Left ventricle myocardium inferior (tissue), 1 donor: ENCODE data around the gene PIK3IP1. TPM values are rescaled to one million over a fixed set of nuclear protein-coding genes. Genes with fewer than 3 reads are reported as not detected.

Experiments used
- DNase-seq: peaks from one replicate; pipeline ENCODE4 v3.0.0-alpha.2; 2020
- H3K27ac ChIP-seq: fragments of 200-600 bp; replicated peaks from 2 replicates; pipeline ENCODE4 v1.8.0; 2021
- H3K27me3 ChIP-seq: fragments of 200-600 bp; 2 replicates; pipeline ENCODE4 v1.8.0; 2021; ENCODE audit warnings: low read depth
- H3K36me3 ChIP-seq: fragments of 200-600 bp; 2 replicates; pipeline ENCODE4 v1.8.0; 2021
- H3K4me1 ChIP-seq: fragments of 200-600 bp; 2 replicates; pipeline ENCODE4 v1.8.0; 2021
- H3K4me3 ChIP-seq: fragments of 200-600 bp; 2 replicates; pipeline ENCODE4 v1.8.0; 2021; ENCODE audit warnings: mild to moderate bottlenecking, moderate library complexity
- H3K9me3 ChIP-seq: fragments of 200-600 bp; replicated peaks from 2 replicates; pipeline ENCODE4 v1.8.0; 2021
- CTCF ChIP-seq: fragments of 200-600 bp; IDR thresholded peaks from 2 replicates; pipeline ENCODE4 v1.8.0; 2021; ENCODE audit warnings: antibody characterized with exemption, mild to moderate bottlenecking, borderline replicate concordance
- intact Hi-C: fragments of 100-400 bp; cut with micrococcal nuclease; formaldehyde crosslinking; loops from one replicate; pipeline ENCODE4 v1.11.0; 2022
- total RNA-seq: library from RNA; stranded (reverse); fragmentation: NEBNext Ultra II Directional; extraction: Animal tissue kit (Norgen Biotek cat#: 25700); gene quantifications from one replicate; pipeline ENCODE4 v1.2.1, GENCODE V29; 2021
- donor health status: DM: no; HTN: yes; CAD: no; lungs with severe emphysema.

The PIK3IP1 gene
- total RNA-seq, 1 donor from 2014 or later, result 11.1 TPM

- Histone ChIP-seq H3K27me3 (no peaks in the 10 kb centered on the region), H3K36me3 (peaks cover 77% of the 10 kb centered on the region), H3K9me3 (no peaks in the 10 kb centered on the region), H3K4me1 (peaks cover 11% of the 10 kb centered on the region), H3K4me3 (no peak overlapping the region), H3K27ac (no peak overlapping the region)
- no peak for TF ChIP-seq CTCF
- no peak for DNase-seq
- intact Hi-C loops, result no loop called here
Observed at GRCh38 chr22:31276426-31277167, 15.7 kb downstream of the PIK3IP1 start.

GRCh38 chr22:31275576-31275975 lies 16.7 kb downstream of the PIK3IP1 start:
- no peaks in the 10 kb centered on the region for H3K27me3 ChIP-seq
- DNase-seq, result no peak
- intact Hi-C loops, result no loop called here
- no peak overlapping the region for H3K27ac ChIP-seq
- peaks cover 68% of the 10 kb centered on the region for H3K36me3 ChIP-seq
- TF ChIP-seq CTCF, result no peak
- no peak overlapping the region for H3K4me3 ChIP-seq
- no peaks in the 10 kb centered on the region for H3K9me3 ChIP-seq
- H3K4me1 ChIP-seq, result peaks cover 20% of the 10 kb centered on the region

GRCh38 chr22:31275018-31275417 lies 17.3 kb downstream of the PIK3IP1 start:
- Histone ChIP-seq H3K36me3 (peaks cover 64% of the 10 kb centered on the region), H3K27ac (no peak overlapping the region), H3K27me3 (no peaks in the 10 kb centered on the region), H3K4me3 (no peak overlapping the region), H3K9me3 (no peaks in the 10 kb centered on the region), H3K4me1 (peaks cover 23% of the 10 kb centered on the region)
- intact Hi-C loops, result no loop called here
- no peak for TF ChIP-seq CTCF
- DNase-seq, result no peak

- Histone ChIP-seq H3K27me3 (no peaks in the 10 kb centered on the region), H3K36me3 (peaks cover 57% of the 10 kb centered on the region), H3K9me3 (no peaks in the 10 kb centered on the region), H3K4me3 (no peak overlapping the region), H3K27ac (no peak overlapping the region), H3K4me1 (peaks cover 25% of the 10 kb centered on the region)
- TF ChIP-seq CTCF, result no peak
- intact Hi-C loops, result no loop called here
- no peak for DNase-seq
Observed at GRCh38 chr22:31274017-31274416, 18.3 kb downstream of the PIK3IP1 start.

- intact Hi-C loops, result no loop called here
- H3K27me3 ChIP-seq, result no peaks in the 10 kb centered on the region
- peak; percentile 81 for TF ChIP-seq CTCF
- peaks cover 57% of the 10 kb centered on the region for H3K36me3 ChIP-seq
- H3K9me3 ChIP-seq, result no peaks in the 10 kb centered on the region
- H3K27ac ChIP-seq, result no peak overlapping the region
- peaks cover 25% of the 10 kb centered on the region for H3K4me1 ChIP-seq
- no peak for DNase-seq
- H3K4me3 ChIP-seq, result no peak overlapping the region
Observed at GRCh38 chr22:31272522-31273446, 19.5 kb downstream of the PIK3IP1 start.
